HepG2 (cell line): Measurements from ENCODE around the gene TMEM80. TPM values are rescaled to one million over a fixed set of nuclear protein-coding genes. Genes with fewer than 3 reads are reported as not detected.

ENCODE experiments used
- ARID2 ChIP-seq: sonication (generic); formaldehyde crosslinking; IDR thresholded peaks from 2 replicates; pipeline ENCODE4 v1.8.1; 2022; ENCODE audit warnings: mild to moderate bottlenecking, missing genetic modification reagents, borderline replicate concordance
- NFAT5 ChIP-seq: sonication (generic); formaldehyde crosslinking; IDR thresholded peaks from 2 replicates; pipeline ENCODE4 v1.4.0; 2020; ENCODE audit warnings: missing genetic modification reagents
- NPAS2 ChIP-seq: sonication (generic); formaldehyde crosslinking; IDR thresholded peaks from 2 replicates; pipeline ENCODE4 v1.8.0; 2022; ENCODE audit warnings: mild to moderate bottlenecking, missing genetic modification reagents, borderline replicate concordance
- PBX3 ChIP-seq: sonication (generic); formaldehyde crosslinking; IDR thresholded peaks from 2 replicates; pipeline ENCODE4 v1.8.1; 2023; ENCODE audit warnings: missing genetic modification reagents, inconsistent platforms, borderline replicate concordance
- POLR2AphosphoS5 ChIP-seq: IDR thresholded peaks from 2 replicates; pipeline ENCODE4 v1.6.1; 2012; ENCODE audit warnings: low read depth, low read length
- RAD21 ChIP-seq: fragments of 450-650 bp; formaldehyde crosslinking; IDR thresholded peaks from 2 replicates; pipeline ENCODE4 v1.5.0; 2020; ENCODE audit warnings: mild to moderate bottlenecking
- SMYD3 ChIP-seq: sonication (generic); formaldehyde crosslinking; IDR thresholded peaks from 2 replicates; pipeline ENCODE4 v1.8.1; 2023; ENCODE audit warnings: mild to moderate bottlenecking, missing genetic modification reagents
- SP5 ChIP-seq: IDR thresholded peaks from 2 replicates; pipeline ENCODE4 v1.6.1; 2016; ENCODE audit warnings: low read depth, borderline replicate concordance
- TFAP4 ChIP-seq: sonication (generic); IDR thresholded peaks from 2 replicates; pipeline ENCODE4 v1.6.1; 2016; ENCODE audit warnings: low read depth, borderline replicate concordance
- ZNF275 ChIP-seq: sonication (generic); formaldehyde crosslinking; IDR thresholded peaks from 2 replicates; pipeline ENCODE4 v1.8.0; 2022; ENCODE audit warnings: missing genetic modification reagents, mild to moderate bottlenecking, inconsistent platforms, borderline replicate concordance
- ZNF329 ChIP-seq: sonication (generic); formaldehyde crosslinking; IDR thresholded peaks from 2 replicates; pipeline ENCODE4 v1.9.0; 2021; ENCODE audit warnings: low read depth, mild to moderate bottlenecking, missing genetic modification reagents
- ZNF382 ChIP-seq: sonication (generic); formaldehyde crosslinking; IDR thresholded peaks from 2 replicates; pipeline ENCODE4 v1.5.0; 2020; ENCODE audit warnings: missing genetic modification reagents, mild to moderate bottlenecking, borderline replicate concordance
- ZNF414 ChIP-seq: sonication (generic); formaldehyde crosslinking; IDR thresholded peaks from 2 replicates; pipeline ENCODE4 v1.5.0; 2020; ENCODE audit warnings: missing genetic modification reagents
- ZNF513 ChIP-seq: sonication (generic); formaldehyde crosslinking; conservative IDR thresholded peaks from 2 replicates; pipeline ENCODE4 v1.5.0; 2020; ENCODE audit warnings: missing genetic modification reagents
- ZNF530 ChIP-seq: sonication (generic); formaldehyde crosslinking; IDR thresholded peaks from 2 replicates; pipeline ENCODE4 v1.5.0; 2020; ENCODE audit warnings: low read depth, mild to moderate bottlenecking, missing genetic modification reagents
- ZNF737 ChIP-seq: sonication (generic); formaldehyde crosslinking; IDR thresholded peaks from 2 replicates; pipeline ENCODE4 v1.5.0; 2020; ENCODE audit warnings: missing genetic modification reagents, mild to moderate bottlenecking, borderline replicate concordance
- ZNF788 ChIP-seq: sonication (generic); formaldehyde crosslinking; IDR thresholded peaks from 2 replicates; pipeline ENCODE4 v1.5.0; 2020; ENCODE audit warnings: mild to moderate bottlenecking, missing genetic modification reagents, borderline replicate concordance
- polyA plus RNA-seq, 8 experiments: library from polyadenylated mRNA; depleted of rRNA in 3 of 8; stranded (reverse) in 7 of 8; unstranded in 1 of 8; fragments of >200 nt; fragmentation: Illumina TruSeq in 4 of 8; extraction: Trizol in 4 of 8; gene quantifications; 2 replicates each; pipeline versions ENCODE4 v1.2.1 to v1.2.3, GENCODE V29; 2011 to 2016; ENCODE audit warnings: low read depth in 4 of 8, missing spikeins in 1 of 8, mixed read lengths in 1 of 8; ENCODE audit not compliant: insufficient read depth in 1 of 8
- total RNA-seq, 5 experiments: library from RNA; depleted of rRNA; stranded (reverse); fragments of >200 nt; fragmentation: Illumina TruSeq; extraction: Trizol; gene quantifications; 2 replicates each; pipeline ENCODE4 v1.2.3, GENCODE V29; 2016; ENCODE audit warnings: low read depth in 1 of 5

TMEM80 gene
- total and polyA plus RNA-seq, 2 of the 13 experiments (the other 11 are each of a cell fraction or from before 2014, with no cell fraction given), result 5.6 to 17.1 TPM

GRCh38 chr11:705646-706438, 10.2 kb downstream of the TMEM80 start, which contains the start of gene EPS8L2 (continued):
- no peak; the same call in 1 of the 2 replicates for TF ChIP-seq ZNF329 (CRISPR knock-in tag)
- TF ChIP-seq SP5 (CRISPR knock-in tag), result peak; percentile 71
- TF ChIP-seq TFAP4, result no peak
- TF ChIP-seq PBX3 (CRISPR knock-in tag), result no peak
- TF ChIP-seq POLR2AphosphoS5, result peak; percentile 32; the same call in 1 of the 2 replicates
- TF ChIP-seq ZNF382 (CRISPR knock-in tag), result no peak
- no peak for TF ChIP-seq ZNF530 (CRISPR knock-in tag)
- no peak for TF ChIP-seq SMYD3 (CRISPR knock-in tag)
- peak; percentile 39; the same call in 1 of the 2 replicates for TF ChIP-seq NFAT5 (CRISPR knock-in tag)
- TF ChIP-seq ARID2 (CRISPR knock-in tag), result 0 out of 2 replicates have a peak, but pooled peaks have one; percentile 81
- TF ChIP-seq ZNF275 (CRISPR knock-in tag), result no peak
- TF ChIP-seq ZNF513 (CRISPR knock-in tag), result no peak
- no peak for TF ChIP-seq ZNF737 (CRISPR knock-in tag)
- TF ChIP-seq NPAS2 (CRISPR knock-in tag), result no peak
- TF ChIP-seq ZNF788 (CRISPR knock-in tag), result no peak
- no peak for TF ChIP-seq RAD21
- TF ChIP-seq ZNF414 (CRISPR knock-in tag), result no peak
